DMS53 (cell line): ENCODE measurements around the gene RDH12.

ENCODE experiments used
- DNase-seq: peaks from one replicate; lab custom pipeline; 2025; lab: John Stamatoyannopoulos, UW

RDH12 gene

DNA sequence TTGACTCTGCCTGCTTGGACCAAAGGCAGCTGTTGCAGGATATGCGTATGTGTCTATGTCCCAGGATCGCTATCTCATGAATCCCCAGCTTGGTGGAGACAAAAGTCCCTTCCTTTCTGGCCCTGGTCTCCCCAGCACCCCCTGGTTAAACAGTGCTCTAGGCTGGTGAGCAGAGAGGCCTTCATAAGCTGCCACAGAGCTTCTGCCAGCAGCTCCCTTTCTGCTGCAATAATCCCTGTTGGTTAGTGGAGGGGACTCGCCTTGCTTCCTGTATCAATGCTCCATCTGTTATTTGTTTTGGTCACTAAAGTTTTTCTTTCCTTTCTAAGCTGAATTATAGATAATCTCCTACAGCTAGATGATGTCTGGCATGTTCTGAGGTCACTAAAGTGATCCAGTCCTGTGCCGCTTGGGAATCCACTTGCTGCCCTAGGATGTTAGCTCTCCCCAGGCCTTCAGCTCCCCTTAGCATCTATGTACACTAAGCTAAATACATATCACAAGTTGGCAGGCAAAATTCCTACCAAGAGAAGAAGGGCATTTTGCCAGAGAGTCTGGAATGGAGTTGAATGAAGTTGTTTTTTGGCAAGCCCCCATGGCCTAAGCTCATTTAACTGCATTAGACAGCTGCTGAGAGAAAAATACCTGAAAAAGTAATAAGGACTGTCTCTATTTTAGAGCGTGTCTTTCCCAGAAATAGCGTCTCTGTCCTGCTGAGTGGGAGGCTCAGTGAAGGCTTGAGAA, 47.8 kb downstream of the RDH12 start:
- DNase-seq, result no peak

DNA sequence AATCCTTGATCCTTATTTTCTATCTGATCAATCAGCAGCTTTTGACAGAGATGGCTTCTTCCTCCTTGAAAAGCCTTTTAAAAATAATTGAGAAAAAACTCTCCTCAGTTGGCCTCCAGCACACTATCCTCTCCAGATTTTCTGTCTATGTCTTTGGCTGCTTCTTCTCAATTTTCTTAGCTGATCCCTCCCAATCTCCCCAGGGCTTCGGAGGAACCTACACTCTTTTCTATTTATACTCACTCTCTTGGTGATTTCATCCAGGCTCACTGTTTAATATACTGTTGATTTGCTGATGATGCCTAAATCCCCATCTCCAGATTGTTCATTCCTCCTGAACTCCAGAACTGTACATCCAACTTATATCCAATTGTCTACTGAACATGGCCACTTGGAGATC, 54.8 kb downstream of the RDH12 start:
- no peak for DNase-seq

DNA sequence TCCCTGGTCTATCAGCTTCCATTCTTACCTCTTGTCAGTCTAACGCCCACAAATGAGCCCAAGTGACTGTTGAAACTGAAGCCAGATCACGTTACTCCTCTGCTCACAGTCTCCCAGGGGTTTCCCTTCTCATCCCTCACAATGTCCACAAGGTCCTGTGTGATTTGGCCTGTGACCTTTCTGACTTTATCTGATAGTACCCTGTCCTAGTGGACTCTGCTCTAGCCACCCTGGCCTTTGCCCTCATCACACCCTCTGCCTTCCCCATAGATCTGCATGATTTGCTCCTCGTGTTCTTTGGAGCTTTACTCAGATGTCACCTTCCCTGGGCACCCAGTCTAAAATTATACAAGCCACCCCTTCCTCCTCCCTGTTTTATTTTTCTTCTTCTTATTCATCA, 55.5 kb downstream of the RDH12 start:
- no peak for DNase-seq

DNA sequence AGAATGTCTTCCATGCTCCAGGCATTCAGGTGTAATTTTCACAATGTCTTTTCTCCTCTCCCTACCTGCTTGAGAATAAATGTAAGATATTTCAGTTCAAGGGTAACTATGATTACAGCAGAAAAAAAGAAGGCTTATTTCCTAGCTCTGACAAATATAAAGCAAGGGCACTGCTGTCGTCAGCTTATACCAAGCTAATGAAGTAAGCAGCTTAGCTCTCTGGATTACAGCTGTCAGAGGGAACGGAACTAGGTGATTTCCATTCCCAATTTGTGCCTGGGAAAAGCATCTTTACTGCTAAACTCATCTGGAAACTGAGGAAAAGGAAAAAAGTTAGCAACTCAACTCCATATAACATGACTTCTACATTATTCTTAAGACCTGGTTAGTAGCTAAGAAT, 58.2 kb downstream of the RDH12 start:
- DNase-seq, result no peak

DNA sequence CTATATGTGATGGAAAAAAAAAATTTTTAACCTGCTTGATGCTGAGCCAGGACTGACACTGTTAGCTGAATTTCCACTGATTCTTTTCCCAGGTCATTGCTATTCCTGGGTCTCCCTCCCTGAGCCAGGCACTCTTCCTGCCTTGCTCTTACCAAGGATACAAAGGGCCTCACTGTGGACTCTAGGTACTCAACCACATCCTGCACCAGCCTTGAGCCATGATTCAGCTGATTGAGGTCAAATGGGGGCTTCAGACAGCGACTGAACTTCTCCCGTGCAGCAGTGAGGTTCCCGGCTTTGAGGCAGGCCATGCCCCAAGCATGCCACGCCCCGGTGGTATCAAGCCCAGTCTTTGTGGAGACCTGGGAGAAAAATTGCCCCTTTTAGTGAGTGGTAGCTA, 60.4 kb downstream of the RDH12 start:
- DNase-seq, result no peak

DNA sequence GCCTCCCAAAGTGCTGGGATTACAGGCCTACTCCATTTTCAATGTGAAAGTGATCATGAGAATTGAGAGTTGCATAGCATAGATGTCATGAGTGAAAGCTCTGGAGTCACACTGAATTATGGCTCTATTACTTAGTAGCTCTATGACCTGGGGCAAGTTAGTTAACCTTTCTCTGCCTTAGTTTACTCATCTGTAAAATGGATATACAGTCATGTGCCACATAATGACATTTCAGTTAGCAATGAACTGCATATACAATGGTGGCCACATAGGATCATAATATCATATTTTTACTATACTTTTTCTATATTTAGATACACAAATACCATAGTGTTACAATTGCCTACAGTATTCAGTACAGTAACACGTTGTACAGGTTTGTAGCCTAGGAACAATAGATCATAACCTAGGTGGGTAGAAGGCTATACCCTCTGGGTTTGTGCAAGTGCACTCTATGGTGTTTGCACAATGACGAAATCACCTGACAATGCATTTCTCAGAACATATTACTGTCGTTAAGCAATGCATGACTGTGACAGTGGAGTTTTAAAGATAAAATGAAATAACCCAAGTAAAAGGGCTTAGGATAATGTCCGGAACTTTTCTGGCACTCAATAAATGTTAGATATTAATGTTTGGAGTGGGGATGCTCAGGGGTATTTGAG, 61.6 kb downstream of the RDH12 start:
- peak; percentile 69 for DNase-seq

DNA sequence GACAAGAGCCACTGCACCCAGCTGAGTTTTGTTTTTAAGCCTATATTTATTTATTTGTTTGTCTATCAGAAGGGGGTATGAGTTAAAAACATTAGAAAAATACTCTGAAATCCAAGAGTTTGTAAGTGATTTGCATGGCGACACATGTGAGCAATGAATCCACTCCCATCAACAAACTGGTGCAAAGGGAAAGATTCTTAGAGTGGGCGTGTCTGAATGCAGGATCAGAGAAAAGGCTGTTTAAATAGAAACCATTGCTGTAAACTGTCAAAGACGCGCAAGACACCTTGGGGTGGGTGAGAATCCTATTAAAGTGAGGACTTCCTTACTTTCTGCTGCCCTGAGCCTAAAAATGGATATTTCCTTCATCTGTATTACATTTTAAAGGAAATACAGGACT, 62.8 kb downstream of the RDH12 start:
- no peak for DNase-seq

DNA sequence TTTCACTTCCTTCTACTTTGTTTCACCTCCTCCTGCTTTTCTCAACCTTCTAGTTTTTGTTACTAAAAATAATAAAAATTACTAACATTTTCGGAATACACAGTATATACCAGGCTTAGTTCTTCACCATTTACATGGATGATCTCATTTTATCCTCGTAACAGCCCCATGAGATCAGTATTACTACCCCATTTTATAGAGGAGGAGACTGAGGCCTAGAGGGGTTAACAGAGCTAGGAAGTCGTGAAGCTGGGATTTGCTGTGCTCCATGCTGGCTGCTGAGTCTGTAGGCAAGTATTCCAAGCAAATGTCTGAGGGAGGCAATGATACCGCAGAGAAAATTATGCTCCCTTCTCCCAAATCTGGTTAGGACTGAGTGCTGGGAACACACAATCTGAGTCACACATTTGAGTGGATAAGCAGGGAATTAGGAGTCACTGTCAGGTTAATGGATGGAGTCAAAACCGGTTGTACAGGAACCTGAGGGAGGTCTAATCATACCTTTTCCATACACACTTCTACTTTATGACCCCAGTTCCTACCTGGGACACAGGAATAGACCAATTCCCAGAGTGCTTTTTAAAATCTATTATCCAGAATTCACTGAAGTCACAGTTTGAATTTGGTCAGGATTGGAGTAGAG, 63.6 kb downstream of the RDH12 start:
- DNase-seq, result peak; percentile 47

DNA sequence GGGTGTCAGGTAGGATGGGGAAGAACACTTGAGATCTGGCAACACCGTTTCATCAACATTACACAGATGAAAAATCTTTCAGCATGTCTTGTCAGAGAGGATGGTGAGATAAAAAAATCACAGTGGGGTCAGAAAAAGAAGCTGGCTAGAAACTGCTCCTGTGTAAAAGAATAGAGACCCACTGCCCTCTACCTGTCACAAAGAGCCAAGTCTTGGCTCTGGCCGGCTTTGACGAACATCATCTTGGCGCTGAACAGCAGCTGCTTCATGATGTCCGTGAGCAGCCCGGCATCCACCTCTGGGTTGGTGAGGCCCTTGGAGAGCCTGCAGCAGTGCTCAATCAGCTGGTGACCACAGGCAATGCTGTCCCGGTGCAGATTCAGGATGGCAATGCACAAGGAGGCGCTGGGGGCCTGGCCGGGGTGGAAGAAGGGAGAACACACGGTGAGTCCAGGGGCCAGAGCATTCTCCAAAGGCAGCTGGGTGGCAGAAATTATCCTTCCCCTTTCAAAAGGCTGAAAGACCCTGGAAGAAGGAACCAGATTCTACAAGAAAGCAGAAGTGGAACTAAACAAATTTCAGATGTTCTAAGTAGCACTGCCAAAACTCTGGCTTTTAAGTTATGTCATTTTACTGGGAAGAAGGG, 64.5 kb downstream of the RDH12 start:
- DNase-seq, result peak; percentile 20

DNA sequence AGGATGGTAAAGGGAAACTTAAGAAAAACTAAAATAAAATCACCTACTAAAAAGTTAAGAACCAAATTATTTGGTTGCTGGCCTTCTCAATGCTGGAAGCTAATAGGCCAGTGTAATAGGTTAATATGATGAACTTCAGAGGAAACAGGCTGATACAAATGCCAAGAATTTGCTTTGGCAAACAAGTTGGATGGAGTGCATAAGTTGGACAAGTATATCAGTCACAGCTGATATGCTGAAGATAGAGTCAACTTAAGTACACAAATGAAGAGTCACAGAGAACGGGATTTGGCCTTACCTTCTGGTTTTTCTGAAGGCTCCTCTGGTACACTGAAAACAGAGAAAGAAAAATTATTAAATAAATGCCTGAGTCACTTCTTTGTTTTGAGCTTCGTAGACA, 66.5 kb downstream of the RDH12 start:
- DNase-seq, result no peak

DNA sequence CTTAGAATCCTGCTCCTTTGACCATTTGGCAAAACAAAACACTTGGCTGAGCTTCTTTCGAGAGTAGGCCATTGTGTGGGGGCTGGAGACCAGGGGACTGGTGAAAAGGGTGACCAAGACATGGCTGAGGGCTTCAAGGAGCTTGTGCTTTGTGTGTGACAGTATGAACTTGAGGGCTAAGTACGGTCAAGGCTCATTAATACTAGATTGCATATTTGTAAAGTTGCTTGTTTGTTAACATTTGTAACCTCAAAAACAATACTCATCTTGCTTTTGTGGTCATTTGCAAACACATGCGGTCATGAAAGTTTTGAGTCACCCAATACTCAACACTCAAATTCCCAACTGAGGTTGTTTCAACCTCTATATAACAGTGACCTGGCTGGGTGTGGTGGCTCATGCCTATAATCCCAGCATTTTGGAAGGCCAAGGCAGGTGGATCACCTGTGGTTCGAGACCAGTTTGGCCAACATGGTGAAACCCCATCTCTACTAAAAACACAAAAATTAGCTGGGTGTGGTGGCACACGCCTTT, 72.2 kb downstream of the RDH12 start:
- DNase-seq, result no peak

DNA sequence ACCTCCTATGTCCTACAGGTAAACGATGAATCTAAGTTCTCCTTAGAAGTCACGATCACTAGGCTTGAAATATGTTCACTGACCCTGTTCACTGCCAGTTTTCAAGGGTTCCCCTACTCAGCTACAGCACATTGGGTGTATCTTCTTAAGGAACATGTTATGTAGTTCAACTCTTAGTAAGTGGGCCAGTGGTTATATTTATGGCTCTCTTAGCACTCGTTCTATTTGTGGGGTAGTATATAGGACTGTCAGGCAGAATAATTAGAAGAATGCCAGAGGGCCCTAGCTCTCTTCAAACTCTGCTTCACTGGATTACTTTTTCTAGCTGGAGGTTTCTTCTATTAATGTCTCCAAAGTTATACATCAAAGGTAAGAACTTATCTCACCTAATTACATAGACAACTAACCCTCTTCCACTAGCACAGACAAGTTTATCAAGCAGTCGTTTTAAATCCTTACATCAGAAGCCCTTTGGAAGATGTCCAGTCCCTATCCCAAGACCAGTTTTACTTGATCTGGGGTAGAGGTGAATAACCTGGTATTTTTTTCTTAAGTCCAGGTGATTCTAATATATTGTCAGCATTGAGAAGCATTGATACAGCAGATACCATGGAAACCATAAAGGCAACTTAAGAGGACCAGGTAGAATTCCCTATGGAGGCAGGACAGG, 75.1 kb downstream of the RDH12 start:
- no peak for DNase-seq

DNA sequence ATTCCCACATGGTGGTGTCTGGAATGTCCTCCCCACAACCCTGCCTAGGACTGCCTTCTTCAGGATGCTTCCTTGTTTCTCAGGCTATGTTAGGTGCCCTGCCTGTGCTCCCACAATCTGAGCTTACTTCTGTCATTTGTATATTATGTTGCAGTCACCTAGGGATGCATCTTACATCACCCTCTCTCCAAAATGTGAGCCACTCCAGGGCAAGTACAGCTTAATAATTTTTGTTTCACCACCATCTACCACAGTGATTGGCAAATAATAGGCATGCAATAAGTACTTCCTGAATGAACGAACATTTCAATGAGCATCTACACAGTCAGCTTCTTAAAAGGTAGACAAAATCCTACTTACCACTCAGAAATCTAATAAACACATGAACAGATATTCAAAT, 77.1 kb downstream of the RDH12 start:
- DNase-seq, result no peak

DNA sequence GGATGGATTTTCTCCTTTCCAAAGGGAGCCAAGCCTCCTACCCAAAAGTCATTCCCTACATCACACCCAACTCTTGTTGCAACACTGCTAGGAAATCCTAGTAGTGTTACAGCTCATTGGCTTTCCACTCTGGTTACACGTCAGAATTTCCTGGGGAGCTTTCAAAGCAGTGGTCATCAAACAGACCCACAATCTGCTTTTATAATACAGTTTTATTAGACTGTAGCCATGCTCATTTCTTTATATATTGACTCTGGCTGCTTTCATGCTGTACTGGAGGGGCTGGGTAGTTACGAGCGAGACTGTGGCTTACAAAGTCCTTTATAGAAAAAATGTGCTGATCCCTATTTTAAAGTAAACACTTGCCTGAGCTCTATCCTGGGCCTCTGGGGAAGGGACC, 80.4 kb downstream of the RDH12 start:
- no peak for DNase-seq
